Left ventricle myocardium inferior (tissue), 1 donor: ENCODE data around the gene ITGB3. TPM values are rescaled to one million over a fixed set of nuclear protein-coding genes. Genes with fewer than 3 reads are reported as not detected.
A peak's percentile ranks its signal among the peaks of the same experiment; 100 is the strongest.

Source experiments
- DNase-seq: peaks from one replicate; pipeline ENCODE4 v3.0.0-alpha.2; 2020
- H3K27ac ChIP-seq: fragments of 200-600 bp; replicated peaks from 2 replicates; pipeline ENCODE4 v1.8.0; 2021
- H3K27me3 ChIP-seq: fragments of 200-600 bp; 2 replicates; pipeline ENCODE4 v1.8.0; 2021; ENCODE audit warnings: low read depth
- H3K36me3 ChIP-seq: fragments of 200-600 bp; 2 replicates; pipeline ENCODE4 v1.8.0; 2021
- H3K4me1 ChIP-seq: fragments of 200-600 bp; 2 replicates; pipeline ENCODE4 v1.8.0; 2021
- H3K4me3 ChIP-seq: fragments of 200-600 bp; 2 replicates; pipeline ENCODE4 v1.8.0; 2021; ENCODE audit warnings: mild to moderate bottlenecking, moderate library complexity
- H3K9me3 ChIP-seq: fragments of 200-600 bp; replicated peaks from 2 replicates; pipeline ENCODE4 v1.8.0; 2021
- intact Hi-C: fragments of 100-400 bp; cut with micrococcal nuclease; formaldehyde crosslinking; loops from one replicate; pipeline ENCODE4 v1.11.0; 2022
- total RNA-seq: library from RNA; stranded (reverse); fragmentation: NEBNext Ultra II Directional; extraction: Animal tissue kit (Norgen Biotek cat#: 25700); gene quantifications from one replicate; pipeline ENCODE4 v1.2.1, GENCODE V29; 2021
- TF ChIP-seq, protein P1 (sequence below): fragments of 200-600 bp; IDR thresholded peaks from 2 replicates; pipeline ENCODE4 v1.8.0; 2021; ENCODE audit warnings: antibody characterized with exemption, mild to moderate bottlenecking, borderline replicate concordance
- donor health status: DM: no; HTN: yes; CAD: no; lungs with severe emphysema.

The ITGB3 gene
- total RNA-seq, 1 donor from 2014 or later, result 3.3 TPM

DNA sequence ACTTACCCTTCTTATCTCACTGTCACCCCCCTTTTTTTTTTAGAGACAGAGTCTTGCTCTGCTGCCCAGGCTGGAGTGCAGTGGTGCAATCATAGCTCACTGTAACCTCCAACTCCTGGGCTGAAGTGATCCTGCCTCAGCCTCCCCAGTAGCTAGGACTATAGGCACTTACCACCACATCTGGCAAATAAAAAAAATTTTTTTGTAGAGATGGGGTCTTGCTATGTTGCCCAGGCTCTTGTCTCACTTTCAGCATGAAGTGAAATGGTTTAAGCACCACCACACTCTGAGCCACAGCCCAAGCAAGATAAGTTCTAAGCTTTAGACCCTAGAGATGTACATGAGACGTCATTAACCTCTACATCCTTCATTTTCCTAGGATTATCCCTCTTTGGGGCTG is 35.7 kb downstream of the ITGB3 start:
- H3K27ac ChIP-seq, result no peak overlapping the region
- no peak for DNase-seq
- peaks cover 4% of the 10 kb centered on the region for H3K4me1 ChIP-seq
- no peaks in the 10 kb centered on the region for H3K27me3 ChIP-seq
- peaks cover 53% of the 10 kb centered on the region for H3K36me3 ChIP-seq
- intact Hi-C loops, result no loop called here
- TF ChIP-seq, protein P1, sequence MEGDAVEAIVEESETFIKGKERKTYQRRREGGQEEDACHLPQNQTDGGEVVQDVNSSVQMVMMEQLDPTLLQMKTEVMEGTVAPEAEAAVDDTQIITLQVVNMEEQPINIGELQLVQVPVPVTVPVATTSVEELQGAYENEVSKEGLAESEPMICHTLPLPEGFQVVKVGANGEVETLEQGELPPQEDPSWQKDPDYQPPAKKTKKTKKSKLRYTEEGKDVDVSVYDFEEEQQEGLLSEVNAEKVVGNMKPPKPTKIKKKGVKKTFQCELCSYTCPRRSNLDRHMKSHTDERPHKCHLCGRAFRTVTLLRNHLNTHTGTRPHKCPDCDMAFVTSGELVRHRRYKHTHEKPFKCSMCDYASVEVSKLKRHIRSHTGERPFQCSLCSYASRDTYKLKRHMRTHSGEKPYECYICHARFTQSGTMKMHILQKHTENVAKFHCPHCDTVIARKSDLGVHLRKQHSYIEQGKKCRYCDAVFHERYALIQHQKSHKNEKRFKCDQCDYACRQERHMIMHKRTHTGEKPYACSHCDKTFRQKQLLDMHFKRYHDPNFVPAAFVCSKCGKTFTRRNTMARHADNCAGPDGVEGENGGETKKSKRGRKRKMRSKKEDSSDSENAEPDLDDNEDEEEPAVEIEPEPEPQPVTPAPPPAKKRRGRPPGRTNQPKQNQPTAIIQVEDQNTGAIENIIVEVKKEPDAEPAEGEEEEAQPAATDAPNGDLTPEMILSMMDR, result no peak
- no peak overlapping the region for H3K4me3 ChIP-seq
- no peaks in the 10 kb centered on the region for H3K9me3 ChIP-seq

DNA sequence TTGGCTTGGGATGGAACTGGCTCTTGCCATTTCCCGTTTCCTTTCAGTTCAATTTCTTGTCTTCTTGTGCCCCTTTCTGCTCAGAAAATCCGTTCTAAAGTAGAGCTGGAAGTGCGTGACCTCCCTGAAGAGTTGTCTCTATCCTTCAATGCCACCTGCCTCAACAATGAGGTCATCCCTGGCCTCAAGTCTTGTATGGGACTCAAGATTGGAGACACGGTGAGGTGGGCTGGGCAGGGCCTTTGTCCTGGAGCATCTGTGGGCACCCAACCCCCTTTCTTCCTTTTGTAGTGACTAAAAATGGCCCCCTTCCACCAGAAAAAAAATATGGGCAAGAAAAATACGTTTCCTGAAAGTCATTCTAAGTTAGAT is 37.2 kb downstream of the ITGB3 start:
- Histone ChIP-seq H3K4me3 (no peak overlapping the region), H3K36me3 (peaks cover 53% of the 10 kb centered on the region), H3K27ac (no peak overlapping the region), H3K4me1 (peaks cover 13% of the 10 kb centered on the region), H3K9me3 (no peaks in the 10 kb centered on the region), H3K27me3 (no peaks in the 10 kb centered on the region)
- intact Hi-C loops, result no loop called here
- TF ChIP-seq, protein P1, result no peak
- no peak for DNase-seq

DNA sequence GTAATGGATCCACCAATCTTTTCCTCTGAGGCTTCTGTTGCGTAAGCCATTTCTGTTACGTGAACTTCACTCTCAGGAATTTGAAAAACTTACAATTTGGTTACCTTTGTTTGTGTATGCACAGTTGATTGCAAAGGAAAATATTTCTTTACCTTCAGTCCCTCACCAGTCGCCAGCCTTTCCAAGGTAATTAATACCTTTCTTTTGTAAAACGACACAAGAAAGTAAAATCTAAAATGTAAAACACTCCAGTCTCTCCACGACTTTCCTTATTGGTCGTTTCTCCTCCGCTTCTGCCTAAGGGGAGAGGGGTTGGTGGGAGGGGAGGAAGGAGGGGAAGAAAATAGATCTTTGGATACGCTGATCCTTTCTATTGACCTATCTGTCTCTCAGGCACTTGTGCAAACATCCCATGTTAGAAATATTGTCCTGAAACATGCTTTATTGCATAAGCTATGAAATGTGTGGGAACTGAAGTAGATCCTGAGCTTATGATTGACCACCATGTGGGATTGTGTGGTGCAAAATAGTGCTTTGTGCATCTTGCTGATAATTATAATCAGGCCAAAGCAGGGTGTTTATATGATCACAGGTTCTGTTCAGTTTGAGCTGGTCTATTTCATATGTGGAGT is 37.7 kb downstream of the ITGB3 start:
- peaks cover 13% of the 10 kb centered on the region for H3K4me1 ChIP-seq
- TF ChIP-seq, protein P1, result no peak
- H3K36me3 ChIP-seq, result peaks cover 53% of the 10 kb centered on the region
- intact Hi-C loops, result no loop called here
- no peak overlapping the region for H3K27ac ChIP-seq
- no peak overlapping the region for H3K4me3 ChIP-seq
- DNase-seq, result no peak
- no peaks in the 10 kb centered on the region for H3K27me3 ChIP-seq
- H3K9me3 ChIP-seq, result no peaks in the 10 kb centered on the region

DNA sequence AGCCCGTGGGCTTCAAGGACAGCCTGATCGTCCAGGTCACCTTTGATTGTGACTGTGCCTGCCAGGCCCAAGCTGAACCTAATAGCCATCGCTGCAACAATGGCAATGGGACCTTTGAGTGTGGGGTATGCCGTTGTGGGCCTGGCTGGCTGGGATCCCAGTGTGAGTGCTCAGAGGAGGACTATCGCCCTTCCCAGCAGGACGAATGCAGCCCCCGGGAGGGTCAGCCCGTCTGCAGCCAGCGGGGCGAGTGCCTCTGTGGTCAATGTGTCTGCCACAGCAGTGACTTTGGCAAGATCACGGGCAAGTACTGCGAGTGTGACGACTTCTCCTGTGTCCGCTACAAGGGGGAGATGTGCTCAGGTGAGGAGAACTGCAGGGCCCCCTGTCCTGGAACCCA is 38.6 kb downstream of the ITGB3 start:
- Histone ChIP-seq H3K9me3 (no peaks in the 10 kb centered on the region), H3K36me3 (peaks cover 52% of the 10 kb centered on the region), H3K27ac (no peak overlapping the region), H3K4me1 (peaks cover 13% of the 10 kb centered on the region), H3K27me3 (no peaks in the 10 kb centered on the region), H3K4me3 (no peak overlapping the region)
- intact Hi-C loops, result no loop called here
- TF ChIP-seq, protein P1, result no peak
- no peak for DNase-seq

DNA sequence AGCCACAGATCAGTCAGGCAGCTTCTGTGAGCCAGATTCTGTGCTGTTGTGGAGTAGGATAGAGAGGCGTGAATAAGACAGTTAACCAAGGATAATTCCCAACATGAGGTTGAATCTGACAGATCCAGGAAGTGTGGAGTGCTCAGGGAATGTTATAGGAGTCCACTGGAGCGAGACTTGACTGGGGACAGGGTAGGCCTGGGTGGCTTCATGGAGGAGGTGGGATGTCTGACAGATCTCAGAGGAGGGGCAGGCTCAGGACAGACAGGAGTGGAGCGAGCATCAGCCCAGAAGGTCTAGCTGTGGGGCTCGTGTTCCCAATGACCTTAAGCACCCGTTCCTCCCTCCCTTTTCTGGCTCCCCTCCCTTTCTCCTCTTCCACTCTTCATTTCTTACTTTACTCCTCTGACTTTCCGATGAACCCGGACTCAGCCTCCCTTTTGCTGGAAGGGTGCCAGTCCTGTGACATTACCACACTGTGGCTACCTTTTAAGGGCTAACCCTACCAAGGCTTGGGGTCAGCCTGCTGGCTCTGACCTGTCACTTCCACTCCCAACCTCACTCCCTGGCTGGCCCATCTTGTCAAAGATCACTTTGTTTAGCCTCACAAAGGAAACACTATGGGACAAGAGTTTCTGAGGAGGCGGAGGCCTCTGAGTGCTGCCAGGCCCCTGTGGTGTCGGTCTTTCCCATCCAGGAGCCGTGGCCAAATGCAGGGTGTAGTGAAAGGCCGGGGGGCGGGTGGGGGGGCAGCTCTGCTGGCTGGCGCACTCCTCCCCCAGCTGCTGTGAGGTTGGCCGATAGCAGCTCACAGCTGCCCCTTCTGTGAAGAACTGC is 41.6 kb downstream of the ITGB3 start:
- no peaks in the 10 kb centered on the region for H3K9me3 ChIP-seq
- peaks cover 43% of the 10 kb centered on the region for H3K36me3 ChIP-seq
- peaks cover 9% of the 10 kb centered on the region for H3K4me1 ChIP-seq
- no peak for DNase-seq
- peak overlapping the region; percentile 50 for H3K27ac ChIP-seq
- TF ChIP-seq, protein P1, result no peak
- no peaks in the 10 kb centered on the region for H3K27me3 ChIP-seq
- intact Hi-C loops, result no loop called here
- no peak overlapping the region for H3K4me3 ChIP-seq
